ENCODE data around the gene RRP36.

The RRP36 gene

GRCh38 chr6:43050981-43051380, 29.6 kb downstream of the RRP36 start:
- Histone ChIP-seq H3K4me3 (no peak overlapping the region), H3K27ac (no peak overlapping the region)
- TF ChIP-seq, protein P1, sequence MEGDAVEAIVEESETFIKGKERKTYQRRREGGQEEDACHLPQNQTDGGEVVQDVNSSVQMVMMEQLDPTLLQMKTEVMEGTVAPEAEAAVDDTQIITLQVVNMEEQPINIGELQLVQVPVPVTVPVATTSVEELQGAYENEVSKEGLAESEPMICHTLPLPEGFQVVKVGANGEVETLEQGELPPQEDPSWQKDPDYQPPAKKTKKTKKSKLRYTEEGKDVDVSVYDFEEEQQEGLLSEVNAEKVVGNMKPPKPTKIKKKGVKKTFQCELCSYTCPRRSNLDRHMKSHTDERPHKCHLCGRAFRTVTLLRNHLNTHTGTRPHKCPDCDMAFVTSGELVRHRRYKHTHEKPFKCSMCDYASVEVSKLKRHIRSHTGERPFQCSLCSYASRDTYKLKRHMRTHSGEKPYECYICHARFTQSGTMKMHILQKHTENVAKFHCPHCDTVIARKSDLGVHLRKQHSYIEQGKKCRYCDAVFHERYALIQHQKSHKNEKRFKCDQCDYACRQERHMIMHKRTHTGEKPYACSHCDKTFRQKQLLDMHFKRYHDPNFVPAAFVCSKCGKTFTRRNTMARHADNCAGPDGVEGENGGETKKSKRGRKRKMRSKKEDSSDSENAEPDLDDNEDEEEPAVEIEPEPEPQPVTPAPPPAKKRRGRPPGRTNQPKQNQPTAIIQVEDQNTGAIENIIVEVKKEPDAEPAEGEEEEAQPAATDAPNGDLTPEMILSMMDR (IDR thresholded peaks at IDR 0.05) = no peak
- no peak for DNase-seq (ENCODE audit: low spot score)

DNA sequence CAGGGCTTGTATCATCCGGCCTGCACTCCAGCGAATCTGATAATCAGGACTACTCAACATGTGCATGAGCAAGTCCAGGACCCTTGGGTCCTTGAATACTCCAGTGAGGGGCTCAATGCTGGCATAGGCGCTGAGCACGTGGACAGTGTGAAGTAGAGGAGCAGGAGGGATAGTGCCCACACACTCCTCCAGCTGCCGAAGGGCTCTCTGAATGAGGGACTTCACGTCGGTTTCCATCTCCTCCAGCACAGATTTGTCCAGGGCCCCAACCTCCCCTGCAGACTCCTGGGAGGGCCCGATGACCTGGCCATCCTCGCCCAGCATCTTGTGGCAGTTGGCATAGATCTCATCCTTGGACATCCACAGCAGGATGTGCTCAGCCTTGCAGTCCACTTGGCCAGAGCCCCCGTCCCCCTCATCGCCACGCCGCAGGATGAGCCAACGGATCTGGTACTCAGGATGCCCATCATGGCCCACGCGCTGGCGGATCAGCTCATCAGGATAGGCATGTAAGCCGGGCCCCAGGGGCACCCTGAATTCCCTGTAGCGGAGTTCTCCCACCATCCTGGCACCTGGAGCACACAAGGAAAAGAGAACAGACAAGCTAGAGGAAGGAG, 30.9 kb downstream of the RRP36 start:
- TF ChIP-seq, protein P1 (IDR thresholded peaks at IDR 0.05) = no peak
- H3K4me3 ChIP-seq = no peak overlapping the region
- DNase-seq (ENCODE audit: low spot score) = no peak
- H3K27ac ChIP-seq = peak overlapping the region; percentile 94

DNA sequence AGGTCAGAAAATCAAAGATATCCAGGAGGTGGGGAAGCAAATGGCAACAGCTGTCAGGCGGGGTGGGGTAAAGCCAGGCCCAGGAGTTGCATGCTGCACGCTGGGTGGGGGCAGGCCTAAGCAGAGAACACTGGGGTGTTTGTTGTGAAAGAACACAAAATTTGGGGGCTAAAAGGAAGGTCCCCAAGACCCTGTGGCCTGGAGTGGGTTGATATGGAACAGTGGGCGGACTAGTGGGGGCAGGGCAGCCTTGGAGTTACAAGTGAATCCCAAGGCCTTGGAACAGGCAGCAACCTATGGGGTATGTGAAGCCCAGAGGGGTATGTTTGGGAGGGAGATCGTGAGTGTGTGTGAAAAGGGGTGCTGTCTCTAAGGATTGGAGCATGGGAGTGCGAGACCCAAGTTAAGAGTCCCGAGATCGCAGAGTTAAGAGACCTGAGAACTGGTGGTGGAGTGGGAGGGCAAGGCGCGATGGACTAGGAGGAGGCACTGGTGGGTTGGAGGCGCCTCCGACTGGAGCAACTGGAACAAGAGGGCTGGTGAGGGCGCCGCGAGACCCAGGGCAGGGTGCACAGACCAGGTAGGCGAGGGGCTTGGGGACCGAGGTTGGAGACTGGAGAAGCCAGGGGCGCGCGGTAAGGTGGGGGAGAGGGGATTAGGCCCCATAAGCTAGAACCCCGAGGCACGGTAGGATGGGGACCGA, 31.6 kb downstream of the RRP36 start:
- TF ChIP-seq, protein P1 (IDR thresholded peaks at IDR 0.05) = no peak
- Histone ChIP-seq H3K4me3 (peak overlapping the region; percentile 80), H3K27ac (peak overlapping the region; percentile 94)
- DNase-seq (ENCODE audit: low spot score) = no peak

DNA sequence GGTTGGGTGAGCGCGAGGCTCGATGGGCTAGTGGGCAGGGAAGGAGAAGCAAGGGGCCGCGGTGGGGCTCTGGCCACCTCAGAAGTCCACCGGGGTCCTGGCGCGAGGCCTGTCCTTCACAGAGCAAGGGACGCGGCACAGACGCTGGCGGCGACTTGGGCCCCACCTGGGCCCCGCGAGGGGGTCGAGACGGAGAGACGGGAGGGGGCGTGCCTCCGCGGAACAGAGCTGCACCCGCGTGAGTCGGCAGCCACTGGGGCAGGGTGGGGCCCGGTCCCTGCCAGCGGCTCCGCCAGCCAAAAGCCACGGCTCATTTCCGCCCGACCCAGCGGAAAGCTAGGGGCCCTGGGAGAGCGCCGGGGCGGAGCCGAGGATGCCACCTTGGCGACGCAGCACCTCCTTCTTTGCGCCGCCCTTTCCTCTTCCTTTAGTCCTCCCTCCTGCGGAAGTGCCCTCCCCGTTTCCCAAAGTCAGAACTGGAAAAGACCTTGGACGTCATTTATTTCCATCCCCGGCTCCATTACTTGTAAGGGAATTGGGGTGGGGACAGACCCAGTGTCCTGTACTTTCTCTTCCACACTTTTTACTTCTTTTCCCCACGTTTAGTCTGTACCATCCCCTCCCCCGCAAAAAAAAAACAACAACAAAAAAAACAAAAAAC, 32.3 kb downstream of the RRP36 start, which contains the start of gene CUL7:
Gene CUL7, minus strand, starts transcription at position 307 of the 661 bp plus-strand sequence. CDS start 1,063 bp downstream, outside the sequence.
- TF ChIP-seq, protein P1 (IDR thresholded peaks at IDR 0.05) = no peak
- peak; percentile 95 for DNase-seq (ENCODE audit: low spot score)
- Histone ChIP-seq H3K4me3 (peak within 1 kb of the TSS; percentile 80), H3K27ac (peak within 1 kb of the TSS; percentile 94)

DNA sequence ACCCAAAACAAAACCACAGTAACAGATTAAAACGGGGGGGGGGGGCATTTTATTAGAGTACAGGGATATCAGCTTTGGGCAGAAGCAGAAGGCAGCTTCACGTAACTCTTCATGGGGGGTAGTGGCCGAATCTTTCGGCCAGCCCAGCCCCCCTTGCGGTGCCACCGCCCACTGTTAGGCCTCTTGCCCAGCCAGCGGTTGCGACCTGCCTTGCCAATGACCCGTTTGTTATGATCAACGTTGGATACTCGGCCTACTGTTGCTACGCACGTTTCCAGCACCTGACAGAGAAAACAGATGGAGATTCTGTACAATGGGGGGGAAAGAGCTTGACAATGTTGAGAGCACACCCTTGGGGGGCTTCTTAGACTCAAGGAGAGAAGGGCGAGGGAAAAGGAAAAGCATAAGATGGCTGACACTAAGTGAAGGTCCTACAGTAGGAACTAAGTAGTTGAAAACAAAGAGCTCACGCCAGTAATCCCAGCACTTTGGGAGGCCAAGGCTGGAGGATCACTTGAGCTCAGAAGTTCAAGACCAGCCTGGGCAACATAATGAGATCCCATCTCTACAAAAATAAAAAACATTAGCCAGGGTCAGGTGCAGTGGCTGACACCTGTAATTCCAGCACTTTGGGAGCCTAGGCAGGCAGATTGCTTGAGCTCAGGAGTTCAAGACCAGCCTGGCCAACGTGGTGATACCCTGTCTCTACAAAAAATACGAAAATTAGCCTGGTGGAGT, 33.0 kb downstream of the RRP36 start:
- H3K4me3 ChIP-seq = peak overlapping the region; percentile 80
- TF ChIP-seq, protein P1 (IDR thresholded peaks at IDR 0.05) = no peak
- H3K27ac ChIP-seq = peak overlapping the region; percentile 94
- DNase-seq (ENCODE audit: low spot score) = no peak

DNA sequence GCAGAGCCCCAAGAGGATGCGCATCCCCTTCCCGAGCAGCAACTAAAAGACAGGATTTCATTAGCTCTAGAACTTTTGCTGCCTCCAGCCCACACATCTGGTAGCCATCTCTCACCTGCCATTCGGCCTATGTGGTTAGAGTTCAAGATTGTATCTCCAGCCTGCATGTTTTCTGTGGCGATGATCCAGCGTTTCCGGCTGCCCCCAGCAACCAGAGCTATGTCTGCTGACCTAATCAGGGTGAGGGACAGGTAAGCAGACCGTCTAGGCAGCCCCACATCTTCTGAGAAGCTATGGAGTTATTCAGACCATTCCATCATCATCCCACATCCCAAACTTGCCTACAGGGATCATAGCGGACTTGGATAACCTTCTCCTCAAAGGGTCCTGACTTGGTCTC, 34.5 kb downstream of the RRP36 start:
- DNase-seq (ENCODE audit: low spot score) = no peak
- TF ChIP-seq, protein P1 (IDR thresholded peaks at IDR 0.05) = no peak
- H3K4me3 ChIP-seq = no peak overlapping the region
- H3K27ac ChIP-seq = no peak overlapping the region

Data from coronary artery (tissue), 2 donors.